CD8-positive, alpha-beta memory T cell (primary cell): ENCODE results near the gene CYS1. TPM values are rescaled to one million over a fixed set of nuclear protein-coding genes. Genes with fewer than 3 reads are reported as not detected.

ENCODE experiments used
- CTCF ChIA-PET: fragments of 350-600 bp; sonication (Branson Sonifier 250); formaldehyde crosslinking; loops from one replicate; lab custom pipeline; 2021; ENCODE audit warnings: antibody characterized with exemption; lab: Charles Lee
- POLR2A ChIA-PET: fragments of 350-600 bp; sonication (Branson Sonifier 250); formaldehyde crosslinking; loops from one replicate; lab custom pipeline; 2021; ENCODE audit warnings: antibody characterized with exemption; lab: Charles Lee
- DNase-seq, 5 donors: peaks; one replicate each; pipeline versions ENCODE4 v3.0.0 to v3.0.0-alpha.2; 2020 to 2022; ENCODE audit warnings: mixed read lengths in 1 of 5
- H3K27ac ChIP-seq: one replicate; pipeline ENCODE4 v1.7.0; 2013; ENCODE audit warnings: low read depth, mild to moderate bottlenecking, low read length, moderate library complexity
- H3K27me3 ChIP-seq: 2 replicates; pipeline ENCODE4 v1.7.0; 2013; ENCODE audit warnings: low read length, mild to moderate bottlenecking; ENCODE audit not compliant: insufficient read depth, poor library complexity, severe bottlenecking
- H3K36me3 ChIP-seq: 2 replicates; pipeline ENCODE4 v1.7.0; 2013; ENCODE audit warnings: mild to moderate bottlenecking, low read length, moderate library complexity; ENCODE audit not compliant: insufficient read depth
- H3K4me1 ChIP-seq: 2 replicates; pipeline ENCODE4 v1.7.0; 2013; ENCODE audit warnings: mild to moderate bottlenecking, low read length, moderate library complexity; ENCODE audit not compliant: insufficient read depth
- H3K4me3 ChIP-seq: 2 replicates; pipeline ENCODE4 v1.7.0; 2013; ENCODE audit warnings: mild to moderate bottlenecking, low read length
- H3K9me3 ChIP-seq: 2 replicates; pipeline ENCODE4 v1.7.0; 2013; ENCODE audit warnings: mild to moderate bottlenecking, low read length
- H3K27ac Mint-ChIP-seq, 8 donors: one replicate each; pipeline ENCODE4 v1.8.0; 2020 to 2021; ENCODE audit warnings: mixed read lengths in 8 of 8, mild to moderate bottlenecking in 6 of 8, inconsistent platforms in 3 of 8, moderate library complexity in 3 of 8
- H3K27me3 Mint-ChIP-seq, 2 donors: one replicate each; pipeline ENCODE4 v1.8.0; 2020 to 2021; ENCODE audit warnings: mixed read lengths in 2 of 2, mild to moderate bottlenecking in 1 of 2, moderate library complexity in 1 of 2
- H3K36me3 Mint-ChIP-seq, 3 donors: one replicate each; pipeline ENCODE4 v1.8.0; 2020 to 2021; ENCODE audit warnings: mixed read lengths in 3 of 3, inconsistent platforms in 1 of 3, mild to moderate bottlenecking in 1 of 3
- H3K4me1 Mint-ChIP-seq, 3 donors: one replicate each; pipeline ENCODE4 v1.8.0; 2020 to 2021; ENCODE audit warnings: mixed read lengths in 3 of 3, inconsistent platforms in 1 of 3, mild to moderate bottlenecking in 1 of 3
- H3K4me3 Mint-ChIP-seq, 7 donors: one replicate each; pipeline ENCODE4 v1.8.0; 2020 to 2021; ENCODE audit warnings: mixed read lengths in 7 of 7, mild to moderate bottlenecking in 6 of 7, moderate library complexity in 4 of 7, inconsistent platforms in 2 of 7
- H3K9me3 Mint-ChIP-seq, 5 donors: one replicate each; pipeline ENCODE4 v1.8.0; 2020 to 2022; ENCODE audit warnings: mixed read lengths in 5 of 5, mild to moderate bottlenecking in 3 of 5, moderate library complexity in 2 of 5, inconsistent platforms in 1 of 5
- polyA plus RNA-seq: library from polyadenylated mRNA; unstranded; fragments of 300-500 nt; fragmentation: Illumina TruSeq; gene quantifications from one replicate; pipeline ENCODE4 v1.2.3, GENCODE V29; 2021
- total RNA-seq, 2 experiments: library from RNA; stranded (reverse); gene quantifications; one replicate each; pipeline ENCODE4 v1.2.3, GENCODE V29; 2021

CYS1 gene
- total and polyA plus RNA-seq, 3 experiments from 2014 or later, result 0.07 to 0.20 (median 0.09) TPM

DNA sequence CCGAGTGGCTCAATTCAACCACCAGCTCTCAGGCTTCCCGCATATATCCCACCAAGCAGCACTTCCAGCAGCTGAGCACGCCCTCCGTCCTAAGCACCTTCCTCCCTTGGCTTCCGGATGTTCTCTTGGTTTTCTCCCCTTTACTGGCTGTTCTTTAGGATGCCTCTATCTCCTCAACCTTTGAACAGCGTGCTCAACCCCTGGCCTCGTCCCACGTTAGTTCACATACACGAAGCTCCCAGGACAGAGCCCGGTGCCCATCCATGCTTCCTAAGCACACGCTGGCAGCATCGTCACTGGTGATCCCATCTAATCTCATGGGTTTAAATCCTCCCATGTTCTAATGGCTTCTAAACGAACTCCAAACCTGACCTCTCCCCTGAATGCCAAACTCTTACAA, 3.7 kb downstream of the CYS1 start:
- peaks cover 13 to 28% (median 24%) of the 10 kb centered on the region in 3 donors for H3K4me1 Mint-ChIP-seq
- peaks cover 0 to 2% (median 0%) of the 10 kb centered on the region in 3 donors for H3K36me3 Mint-ChIP-seq
- Histone ChIP-seq H3K4me1 (peaks cover 18% of the 10 kb centered on the region), H3K27me3 (peaks cover 38% of the 10 kb centered on the region), H3K9me3 (no peaks in the 10 kb centered on the region), H3K27ac (no peak overlapping the region), H3K4me3 (no peak overlapping the region), H3K36me3 (no peaks in the 10 kb centered on the region)
- no peak for DNase-seq
- ChIA-PET CTCF (interaction anchor here (1.3 to 4.1 kb wide), 2 partner anchors 20 to 359 kb away, joined by 7 to 20 read pairs; no protein-coding TSS in a partner anchor), POLR2A (no interaction called here)
- peak overlapping the region in 1 of 7 donors; percentile 24 for H3K4me3 Mint-ChIP-seq
- H3K27me3 Mint-ChIP-seq, result peaks cover 40 to 76% of the 10 kb centered on the region in 2 donors
- no peaks in the 10 kb centered on the region for H3K9me3 Mint-ChIP-seq
- H3K27ac Mint-ChIP-seq, result no peak overlapping the region

DNA sequence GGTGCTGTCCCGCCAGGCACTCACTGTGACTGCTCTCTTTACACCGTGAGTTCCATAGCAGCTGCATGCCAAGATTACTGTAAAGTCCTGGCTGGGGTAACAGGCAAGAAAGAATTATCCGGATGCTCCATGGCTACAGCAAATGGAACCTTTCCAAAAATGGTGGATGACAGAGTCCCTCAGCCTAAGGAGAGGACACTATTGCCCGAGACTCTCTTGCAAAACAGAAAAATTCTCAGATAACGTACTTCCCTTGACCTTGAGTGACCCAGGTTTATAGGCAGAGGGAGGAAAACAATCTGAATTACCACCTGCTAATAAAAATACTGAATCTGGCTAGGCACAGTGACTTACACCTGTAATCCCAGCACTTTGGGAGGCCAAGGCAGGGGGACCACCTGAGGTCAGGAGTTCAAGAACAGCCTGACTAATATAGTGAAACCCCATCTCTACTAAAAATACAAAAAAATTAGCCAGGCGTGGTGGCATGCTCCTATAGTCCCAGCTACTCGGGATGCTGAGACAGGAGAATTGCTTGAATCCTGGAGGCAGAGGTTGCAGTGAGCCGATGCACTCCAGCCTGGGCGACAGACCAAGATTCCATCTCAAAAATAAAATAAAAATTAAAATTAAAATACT, 4.5 kb downstream of the CYS1 start:
- DNase-seq, result no peak
- no peaks in the 10 kb centered on the region for H3K9me3 Mint-ChIP-seq
- ChIA-PET CTCF (interaction anchor here (0.9 to 1.8 kb wide), 3 partner anchors 18 to 359 kb away, joined by 3 to 13 read pairs (median 4); no protein-coding TSS in a partner anchor), POLR2A (no interaction called here)
- H3K4me3 ChIP-seq, result no peak overlapping the region
- H3K27ac Mint-ChIP-seq, result no peak overlapping the region
- H3K27me3 Mint-ChIP-seq, result peaks cover 34 to 69% of the 10 kb centered on the region in 2 donors
- peaks cover 5 to 21% (median 17%) of the 10 kb centered on the region in 3 donors for H3K4me1 Mint-ChIP-seq
- H3K4me3 Mint-ChIP-seq, result no peak overlapping the region
- H3K36me3 ChIP-seq, result no peaks in the 10 kb centered on the region
- H3K36me3 Mint-ChIP-seq, result peaks cover 0 to 2% (median 0%) of the 10 kb centered on the region in 3 donors
- H3K27me3 ChIP-seq, result peaks cover 30% of the 10 kb centered on the region
- no peaks in the 10 kb centered on the region for H3K9me3 ChIP-seq
- peaks cover 9% of the 10 kb centered on the region for H3K4me1 ChIP-seq
- no peak overlapping the region for H3K27ac ChIP-seq

DNA sequence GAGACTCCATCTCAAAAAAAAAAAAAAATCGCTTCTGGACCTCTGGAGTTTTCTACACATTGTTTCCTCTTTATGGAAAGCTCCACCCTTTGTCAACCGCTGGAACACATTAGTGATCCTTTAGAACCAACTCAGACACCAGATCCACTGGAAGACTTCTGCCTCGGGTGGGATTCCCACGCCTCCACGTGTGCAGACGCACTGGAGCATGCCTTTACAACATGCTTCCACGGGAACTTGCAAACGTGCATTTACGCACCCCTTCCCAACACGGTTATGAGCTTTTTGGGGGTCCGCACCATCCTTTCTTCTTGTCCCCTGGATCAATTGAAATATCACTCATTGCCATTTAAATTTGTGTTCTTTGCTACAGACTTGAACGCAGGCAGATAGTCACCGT, 5.1 kb downstream of the CYS1 start:
- Mint-ChIP-seq H3K9me3 (no peaks in the 10 kb centered on the region), H3K4me1 (peaks cover 5 to 20% (median 14%) of the 10 kb centered on the region in 3 donors), H3K4me3 (no peak overlapping the region), H3K36me3 (peaks cover 0 to 2% (median 0%) of the 10 kb centered on the region in 3 donors), H3K27me3 (peaks cover 33 to 68% of the 10 kb centered on the region in 2 donors), H3K27ac (peak overlapping the region in 1 of 8 donors; percentile 43)
- H3K27ac ChIP-seq, result no peak overlapping the region
- H3K27me3 ChIP-seq, result peaks cover 29% of the 10 kb centered on the region
- no peaks in the 10 kb centered on the region for H3K9me3 ChIP-seq
- H3K4me3 ChIP-seq, result no peak overlapping the region
- no peak for DNase-seq
- ChIA-PET POLR2A (interaction anchor here (0.6 kb wide), 1 partner anchor 360 kb away, joined by 4 read pairs; no protein-coding TSS in a partner anchor), CTCF (interaction anchor here (0.9 to 1.8 kb wide), 4 partner anchors 18 to 360 kb away, joined by 3 to 13 read pairs (median 4); partner anchors contain the start of gene RRM2)
- peaks cover 7% of the 10 kb centered on the region for H3K4me1 ChIP-seq
- H3K36me3 ChIP-seq, result no peaks in the 10 kb centered on the region

DNA sequence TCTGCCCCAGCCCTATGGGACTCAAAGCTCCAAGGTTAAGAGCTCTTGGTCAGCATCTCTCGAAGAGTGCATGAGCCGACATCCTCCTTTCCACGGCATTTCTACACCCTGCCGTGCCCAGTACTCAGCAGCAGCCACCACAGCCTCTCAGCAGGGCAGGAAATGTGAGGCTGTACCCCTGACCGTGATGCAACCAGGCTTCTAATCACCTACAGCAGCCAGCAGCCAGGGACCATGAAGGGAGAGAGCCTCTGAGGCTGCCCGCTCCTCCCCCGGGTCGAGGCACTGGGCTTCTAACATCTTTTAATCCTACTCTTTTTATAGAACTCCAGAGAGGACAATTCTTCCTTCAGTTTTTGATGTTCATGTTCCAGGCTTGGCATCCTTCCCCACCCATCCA, 6.5 kb downstream of the CYS1 start:
- DNase-seq, result no peak
- no peaks in the 10 kb centered on the region for H3K9me3 Mint-ChIP-seq
- H3K27me3 Mint-ChIP-seq, result peaks cover 27 to 61% of the 10 kb centered on the region in 2 donors
- CTCF ChIA-PET, result interaction anchor here (1.5 to 5.5 kb wide), 15 partner anchors 8 to 361 kb away, joined by 3 to 106 read pairs (median 13); partner anchors contain the start of genes CYS1 and RRM2
- POLR2A ChIA-PET, result interaction anchor here (0.5 kb wide), 1 partner anchor 357 kb away, joined by 6 read pairs; no protein-coding TSS in a partner anchor
- H3K4me1 Mint-ChIP-seq, result peaks cover 3 to 13% (median 7%) of the 10 kb centered on the region in 3 donors
- peaks cover 0 to 2% (median 0%) of the 10 kb centered on the region in 3 donors for H3K36me3 Mint-ChIP-seq
- Histone ChIP-seq H3K4me3 (no peak overlapping the region), H3K4me1 (peaks cover under 1% of the 10 kb centered on the region), H3K27me3 (peaks cover 22% of the 10 kb centered on the region), H3K27ac (no peak overlapping the region), H3K9me3 (no peaks in the 10 kb centered on the region), H3K36me3 (no peaks in the 10 kb centered on the region)
- no peak overlapping the region for H3K27ac Mint-ChIP-seq
- H3K4me3 Mint-ChIP-seq, result no peak overlapping the region

DNA sequence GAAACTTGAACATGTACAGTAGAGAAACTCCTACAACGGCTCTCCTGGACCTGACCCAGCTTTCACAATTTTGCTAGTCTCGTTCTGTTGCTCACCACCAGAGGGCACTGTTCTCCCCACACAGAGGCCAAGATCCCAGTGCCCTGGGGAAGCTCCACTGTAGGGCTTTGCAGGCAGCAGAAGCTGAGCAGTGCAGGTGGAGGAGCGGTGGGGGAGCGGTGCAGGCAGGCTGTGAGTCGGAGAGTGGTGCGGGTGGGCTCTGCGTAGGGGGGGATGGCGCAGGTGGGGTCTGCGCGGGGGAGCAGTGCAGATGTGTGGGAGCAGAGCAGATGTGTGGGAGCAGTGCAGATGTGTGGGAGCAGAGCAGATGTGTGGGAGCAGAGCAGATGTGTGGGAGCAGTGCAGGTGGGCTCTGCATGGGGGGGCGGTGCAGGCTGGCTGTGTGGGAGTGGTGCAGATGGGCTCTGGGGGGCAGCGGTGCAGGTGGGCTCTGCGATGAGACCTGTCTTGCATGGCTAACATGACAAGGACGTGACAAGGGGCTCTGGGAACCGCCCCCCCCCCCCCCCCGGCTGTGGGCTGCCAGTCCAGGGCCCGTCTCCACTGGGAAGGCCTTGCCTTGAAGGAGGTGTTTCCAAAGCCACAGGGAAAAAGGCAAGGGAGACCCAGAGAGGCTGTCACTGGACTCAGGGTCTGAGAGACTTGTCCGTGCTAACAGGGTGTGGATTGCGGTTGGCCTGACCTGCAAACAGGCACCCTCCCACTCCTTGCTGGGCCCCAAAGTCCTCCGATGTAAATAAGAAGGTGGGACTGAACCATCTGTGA, 7.3 kb downstream of the CYS1 start:
- H3K27me3 Mint-ChIP-seq, result peaks cover 21 to 53% of the 10 kb centered on the region in 2 donors
- H3K4me3 ChIP-seq, result no peak overlapping the region
- H3K27ac ChIP-seq, result no peak overlapping the region
- H3K4me3 Mint-ChIP-seq, result no peak overlapping the region
- ChIA-PET POLR2A (interaction anchor here (0.6 kb wide), 2 partner anchors 45 to 52 kb away, joined by 4 to 5 read pairs; no protein-coding TSS in a partner anchor), CTCF (interaction anchor here (0.6 to 5.5 kb wide), 45 partner anchors 9 to 593 kb away, joined by 3 to 106 read pairs (median 4); partner anchors contain the start of genes CYS1 and ODC1)
- H3K27ac Mint-ChIP-seq, result no peak overlapping the region
- H3K9me3 Mint-ChIP-seq, result peaks cover 0 to 3% (median 0%) of the 10 kb centered on the region in 5 donors
- DNase-seq, result peak; percentile 62 to 83 (median 72)
- peaks cover 0 to 3% (median 1%) of the 10 kb centered on the region in 3 donors for H3K36me3 Mint-ChIP-seq
- H3K4me1 ChIP-seq, result no peaks in the 10 kb centered on the region
- peaks cover 14% of the 10 kb centered on the region for H3K27me3 ChIP-seq
- H3K4me1 Mint-ChIP-seq, result peaks cover 3 to 6% (median 5%) of the 10 kb centered on the region in 3 donors
- no peaks in the 10 kb centered on the region for H3K9me3 ChIP-seq
- no peaks in the 10 kb centered on the region for H3K36me3 ChIP-seq

DNA sequence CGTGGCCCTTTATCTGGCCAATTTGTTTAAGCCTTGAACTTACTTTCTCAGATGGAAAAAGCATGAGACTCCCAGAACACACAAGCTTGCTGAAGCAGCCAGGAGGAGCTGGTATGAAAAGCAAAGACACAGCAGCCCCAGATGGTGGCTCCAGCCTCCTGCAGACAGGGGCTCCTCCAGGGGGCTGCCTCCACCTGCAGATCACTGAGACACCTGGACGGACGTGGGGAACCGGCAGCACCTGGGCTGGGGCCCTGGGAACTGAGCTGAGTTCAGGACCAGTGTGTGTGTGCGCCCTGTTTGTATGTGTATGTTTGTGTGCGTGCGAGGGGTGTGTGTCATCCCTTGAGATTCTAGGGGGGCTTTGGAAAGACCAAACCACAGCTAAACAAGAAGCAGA, 8.6 kb downstream of the CYS1 start:
- Histone ChIP-seq H3K4me3 (no peak overlapping the region), H3K36me3 (no peaks in the 10 kb centered on the region), H3K4me1 (no peaks in the 10 kb centered on the region), H3K9me3 (no peaks in the 10 kb centered on the region), H3K27me3 (peaks cover 14% of the 10 kb centered on the region), H3K27ac (no peak overlapping the region)
- ChIA-PET CTCF (interaction anchor here (0.9 to 5.5 kb wide), 22 partner anchors 8 to 584 kb away, joined by 3 to 106 read pairs (median 10); partner anchors contain the start of gene CYS1), POLR2A (no interaction called here)
- no peak overlapping the region for H3K4me3 Mint-ChIP-seq
- H3K36me3 Mint-ChIP-seq, result peaks cover 0 to 5% (median 1%) of the 10 kb centered on the region in 3 donors
- peaks cover 0 to 3% (median 0%) of the 10 kb centered on the region in 5 donors for H3K9me3 Mint-ChIP-seq
- H3K4me1 Mint-ChIP-seq, result peaks cover 3 to 6% (median 5%) of the 10 kb centered on the region in 3 donors
- H3K27ac Mint-ChIP-seq, result no peak overlapping the region
- no peak for DNase-seq
- H3K27me3 Mint-ChIP-seq, result peaks cover 20 to 41% of the 10 kb centered on the region in 2 donors

DNA sequence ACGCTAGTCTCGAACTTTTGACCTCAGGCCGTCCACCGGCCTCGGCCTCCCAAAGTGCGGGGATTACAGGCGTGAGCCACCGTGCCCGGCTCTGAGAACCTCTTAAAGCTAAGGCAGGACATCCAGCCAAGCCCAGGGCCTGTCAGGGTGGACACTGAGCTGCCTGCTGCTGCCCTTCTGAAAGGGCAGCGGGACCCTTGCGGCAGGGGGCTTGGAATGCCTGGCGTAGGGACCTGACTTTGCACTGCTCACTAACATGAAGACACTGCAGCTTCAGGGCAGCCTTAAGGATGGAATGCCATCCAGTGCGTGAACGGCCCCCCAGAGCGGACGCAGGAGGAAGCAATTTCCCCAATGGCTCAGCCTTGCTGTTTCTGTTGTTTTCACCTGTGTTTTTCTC, 9.0 kb downstream of the CYS1 start:
- H3K9me3 Mint-ChIP-seq, result peaks cover 0 to 3% (median 0%) of the 10 kb centered on the region in 5 donors
- DNase-seq, result no peak
- no peak overlapping the region for H3K27ac ChIP-seq
- H3K9me3 ChIP-seq, result no peaks in the 10 kb centered on the region
- H3K27me3 ChIP-seq, result peaks cover 14% of the 10 kb centered on the region
- no peaks in the 10 kb centered on the region for H3K36me3 ChIP-seq
- peaks cover 18 to 39% of the 10 kb centered on the region in 2 donors for H3K27me3 Mint-ChIP-seq
- peaks cover 0 to 5% (median 1%) of the 10 kb centered on the region in 3 donors for H3K36me3 Mint-ChIP-seq
- H3K4me1 ChIP-seq, result no peaks in the 10 kb centered on the region
- H3K4me3 ChIP-seq, result no peak overlapping the region
- CTCF ChIA-PET, result interaction anchor here (1.6 to 5.5 kb wide), 10 partner anchors 11 to 363 kb away, joined by 4 to 106 read pairs (median 16); partner anchors contain the start of gene CYS1
- no peak overlapping the region for H3K4me3 Mint-ChIP-seq
- H3K4me1 Mint-ChIP-seq, result peaks cover 3 to 6% (median 5%) of the 10 kb centered on the region in 3 donors
- POLR2A ChIA-PET, result no interaction called here
- no peak overlapping the region for H3K27ac Mint-ChIP-seq
